HepG2 (cell line): ENCODE results near the gene KCNAB1. TPM values are rescaled to one million over a fixed set of nuclear protein-coding genes. Genes with fewer than 3 reads are reported as not detected.

Experiments used
- ATAC-seq: fragments of 200-7000 bp; cut with Tn5 transposase; 3 replicates; pipeline ENCODE4 v1.9.1; 2020; ENCODE audit warnings: mild to moderate bottlenecking, moderate library complexity
- BruUV-seq: library from RNA; stranded (reverse); fragments of 400-500 nt; replicated peaks from 2 replicates; lab custom pipeline; 2021; lab: Mats Ljungman, UMichigan
- CTCF ChIA-PET: fragments of 300-600 bp; formaldehyde crosslinking; extraction: SDS; loops from one replicate; lab custom pipeline; 2021; ENCODE audit warnings: low total read pairs, inconsistent platforms, low intra/inter-chr PET ratio; lab: Yijun Ruan, JAX
- POLR2A ChIA-PET: fragments of 350-600 bp; sonication (Branson Sonifier 250); formaldehyde crosslinking; loops from one replicate; lab custom pipeline; 2020; ENCODE audit warnings: antibody characterized with exemption, inconsistent platforms; lab: Yijun Ruan, JAX
- DNase-seq: peaks from one replicate; pipeline ENCODE4 v3.0.0-alpha.2; 2015; ENCODE audit warnings: low spot score
- FAIRE-seq: peaks from 3 replicates; lab custom pipeline; 2011; peaks lifted over from hg19 to GRCh38; lab: Jason Lieb, UNC
- H2AFZ ChIP-seq: one replicate; pipeline ENCODE4 v1.6.1; 2011; ENCODE audit warnings: low read length, inconsistent platforms
- H3K27ac ChIP-seq: fragments of 300-600 bp; 3 replicates; pipeline ENCODE4 v1.8.0; 2011; ENCODE audit warnings: mixed run types, mild to moderate bottlenecking, mixed read lengths, low read length, inconsistent platforms; ENCODE audit not compliant: insufficient read depth; ENCODE audit errors: extremely low read length
- H3K27me3 ChIP-seq, 2 experiments: fragments of 200-600 bp in 1 of 2; 2 replicates in 1 of 2; 3 replicates in 1 of 2; pipeline versions ENCODE4 v1.6.0 to v1.8.0; 2011; ENCODE audit warnings: low read length in 2 of 2, mild to moderate bottlenecking in 2 of 2, moderate library complexity in 2 of 2, inconsistent platforms in 1 of 2; ENCODE audit not compliant: insufficient read depth in 2 of 2, control insufficient read depth in 1 of 2
- H3K36me3 ChIP-seq, 2 experiments: fragments of 200-600 bp in 1 of 2; replicated peaks in 1 of 2; 2 replicates in 1 of 2; 3 replicates in 1 of 2; pipeline versions ENCODE4 v1.5.1 to v1.8.0; 2011; ENCODE audit warnings: low read length in 2 of 2, inconsistent platforms in 1 of 2; ENCODE audit not compliant: insufficient read depth in 2 of 2, control insufficient read depth in 1 of 2
- H3K4me1 ChIP-seq: 2 replicates; pipeline ENCODE4 v1.5.1; 2012; ENCODE audit warnings: low read length, inconsistent platforms; ENCODE audit not compliant: insufficient read depth
- H3K4me2 ChIP-seq: 2 replicates; pipeline ENCODE4 v1.6.0; 2011; ENCODE audit warnings: low read depth, low read length, inconsistent platforms
- H3K4me3 ChIP-seq, 3 experiments: fragments of 200-600 bp in 1 of 3; sonication (generic), shearing (Covaris generic) in 1 of 3; replicated peaks in 1 of 3; 2 replicates each; pipeline ENCODE4 v1.5.1; 2011 to 2016; ENCODE audit warnings: low read length in 3 of 3, inconsistent platforms in 2 of 3, low read depth in 2 of 3, mild to moderate bottlenecking in 2 of 3, control low read depth in 1 of 3, mixed read lengths in 1 of 3; ENCODE audit not compliant: insufficient read depth in 1 of 3
- H3K79me2 ChIP-seq: one replicate; pipeline ENCODE4 v1.6.1; 2011; ENCODE audit warnings: low read length, inconsistent platforms; ENCODE audit not compliant: insufficient read depth
- H3K9ac ChIP-seq: 2 replicates; pipeline ENCODE4 v1.6.0; 2011; ENCODE audit warnings: mild to moderate bottlenecking, low read depth, low read length, inconsistent platforms; ENCODE audit not compliant: insufficient read depth
- H3K9me3 ChIP-seq: 2 replicates; pipeline ENCODE4 v1.5.1; 2012; ENCODE audit warnings: mild to moderate bottlenecking, low read length
- H4K20me1 ChIP-seq: 2 replicates; pipeline ENCODE4 v1.6.0; 2011; ENCODE audit warnings: inconsistent platforms, mild to moderate bottlenecking, low read length, moderate library complexity; ENCODE audit not compliant: insufficient read depth
- AHR ChIP-seq: IDR thresholded peaks from 2 replicates; pipeline ENCODE4 v1.6.1; 2018; ENCODE audit warnings: missing genetic modification reagents, missing compliant biosample characterization
- FUBP1 ChIP-seq: sonication (generic); formaldehyde crosslinking; IDR thresholded peaks from 2 replicates; pipeline ENCODE4 v1.5.1; 2020; ENCODE audit warnings: missing genetic modification reagents, mild to moderate bottlenecking, borderline replicate concordance
- GRHL1 ChIP-seq: sonication (generic); formaldehyde crosslinking; conservative IDR thresholded peaks from 2 replicates; pipeline ENCODE4 v1.8.0; 2022; ENCODE audit warnings: missing genetic modification reagents
- MAFG ChIP-seq: sonication (generic); formaldehyde crosslinking; IDR thresholded peaks from 2 replicates; pipeline ENCODE4 v1.5.1; 2020; ENCODE audit warnings: mild to moderate bottlenecking, missing genetic modification reagents
- MLXIP ChIP-seq: sonication (generic); formaldehyde crosslinking; IDR thresholded peaks from 2 replicates; pipeline ENCODE4 v1.9.0; 2021; ENCODE audit warnings: missing genetic modification reagents, borderline replicate concordance
- SMAD1 ChIP-seq: sonication (generic); formaldehyde crosslinking; IDR thresholded peaks from 2 replicates; pipeline ENCODE4 v1.4.0; 2020; ENCODE audit warnings: missing genetic modification reagents, low read depth, mild to moderate bottlenecking, borderline replicate concordance
- ZNF775 ChIP-seq: sonication (generic); formaldehyde crosslinking; IDR thresholded peaks from 2 replicates; pipeline ENCODE4 v1.4.0; 2020; ENCODE audit warnings: missing genetic modification reagents, mild to moderate bottlenecking, moderate library complexity, borderline replicate concordance
- ZSCAN30 ChIP-seq: sonication (generic); formaldehyde crosslinking; IDR thresholded peaks from 2 replicates; pipeline ENCODE4 v1.5.0; 2020; ENCODE audit warnings: mild to moderate bottlenecking, missing genetic modification reagents
- in situ Hi-C: cut with HindIII; loops from 2 replicates; pipeline ENCODE4 v1.10.0; 2017; ENCODE audit warnings: low pct_unique_long_range_greater_than_20kb; ENCODE audit not compliant: extremely low pct_ligation_motif_present
- intact Hi-C: fragments of 100-400 bp; cut with micrococcal nuclease; formaldehyde crosslinking; loops from one replicate; pipeline ENCODE4 v1.10.0; 2022; ENCODE audit not compliant: unreplicated experiment
- polyA plus RNA-seq, 8 experiments: library from polyadenylated mRNA; depleted of rRNA in 3 of 8; stranded (reverse) in 7 of 8; unstranded in 1 of 8; fragments of >200 nt; fragmentation: Illumina TruSeq in 4 of 8; extraction: Trizol in 4 of 8; gene quantifications; 2 replicates each; pipeline versions ENCODE4 v1.2.1 to v1.2.3, GENCODE V29; 2011 to 2016; ENCODE audit warnings: low read depth in 4 of 8, missing spikeins in 1 of 8, mixed read lengths in 1 of 8; ENCODE audit not compliant: insufficient read depth in 1 of 8
- total RNA-seq, 5 experiments: library from RNA; depleted of rRNA; stranded (reverse); fragments of >200 nt; fragmentation: Illumina TruSeq; extraction: Trizol; gene quantifications; 2 replicates each; pipeline ENCODE4 v1.2.3, GENCODE V29; 2016; ENCODE audit warnings: low read depth in 1 of 5

KCNAB1 gene
- total and polyA plus RNA-seq, 2 of the 13 experiments (the other 11 are each of a cell fraction or from before 2014, with no cell fraction given): not detected

GRCh38 chr3:156206157-156206556, 85.8 kb downstream of the KCNAB1 start:
- Histone ChIP-seq H3K4me3 (no peak overlapping the region), H3K27me3 (peaks cover 0 to 4% of the 10 kb centered on the region in 2 experiments; a peak in 1 of 5 replicates), H2AFZ (no peak overlapping the region), H3K9me3 (no peaks in the 10 kb centered on the region), H3K9ac (no peak overlapping the region), H3K4me2 (no peak overlapping the region), H3K27ac (no peak overlapping the region), H4K20me1 (no peaks in the 10 kb centered on the region), H3K4me1 (no peaks in the 10 kb centered on the region), H3K79me2 (no peaks in the 10 kb centered on the region), H3K36me3 (no peaks in the 10 kb centered on the region)
- intact Hi-C loops (no loop called here), in situ Hi-C loops (no loop called here)
- no TSS peak for BruUV-seq
- TF ChIP-seq ZNF775 (CRISPR knock-in tag): no peak
- TF ChIP-seq FUBP1 (CRISPR knock-in tag): no peak
- no peak for TF ChIP-seq SMAD1
- no peak for TF ChIP-seq MLXIP (CRISPR knock-in tag)
- no peak for TF ChIP-seq GRHL1 (CRISPR knock-in tag)
- no peak for TF ChIP-seq AHR (CRISPR knock-in tag)
- TF ChIP-seq MAFG (CRISPR knock-in tag): no peak
- no peak for TF ChIP-seq ZSCAN30 (CRISPR knock-in tag)
- no peak for FAIRE-seq
- POLR2A ChIA-PET: no interaction called here
- DNase-seq: no peak
- ATAC-seq: no peak
- CTCF ChIA-PET: no interaction called here
